Esophagus squamous epithelium (tissue), 4 donors: ENCODE measurements around the gene SLC4A1.

Experiments used
- POLR2A ChIP-seq, 4 donors: fragments of 450-650 bp; IDR thresholded peaks; one replicate each; pipeline ENCODE4 v1.6.1; 2017; ENCODE audit warnings: antibody characterized with exemption in 4 of 4, mild to moderate bottlenecking in 4 of 4, moderate library complexity in 3 of 4
- TF ChIP-seq, protein P1 (sequence below), 6 experiments: fragments of 450-650 bp in 4 of 6; fragments of 200-600 bp in 2 of 6; sonication (generic) in 2 of 6; IDR thresholded peaks; one replicate each; pipeline ENCODE4 v1.5.1; 2016 to 2019; ENCODE audit warnings: antibody characterized with exemption in 6 of 6, mild to moderate bottlenecking in 4 of 6, moderate library complexity in 4 of 6

DNA sequence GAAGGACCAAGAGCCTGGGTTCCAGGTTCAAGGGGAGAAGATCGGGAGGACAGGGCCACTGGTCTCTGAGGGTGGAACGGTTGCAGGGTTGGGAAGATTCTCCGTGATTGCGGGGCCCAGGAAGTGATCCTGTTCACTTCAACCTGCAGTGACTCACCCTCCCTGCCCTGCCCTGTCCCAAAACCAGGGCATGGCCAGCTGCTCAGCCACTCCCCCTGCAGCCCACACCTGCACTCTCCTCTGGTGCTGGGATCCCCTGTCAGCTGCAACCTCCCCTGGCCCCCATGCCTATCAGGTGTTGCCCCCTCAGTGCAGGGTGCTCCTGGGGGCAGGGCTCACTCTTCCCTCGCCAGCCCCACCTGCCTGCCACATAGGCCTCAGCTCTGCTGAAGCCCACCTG is 41.5 kb upstream of the SLC4A1 start:
- TF ChIP-seq, protein P1, sequence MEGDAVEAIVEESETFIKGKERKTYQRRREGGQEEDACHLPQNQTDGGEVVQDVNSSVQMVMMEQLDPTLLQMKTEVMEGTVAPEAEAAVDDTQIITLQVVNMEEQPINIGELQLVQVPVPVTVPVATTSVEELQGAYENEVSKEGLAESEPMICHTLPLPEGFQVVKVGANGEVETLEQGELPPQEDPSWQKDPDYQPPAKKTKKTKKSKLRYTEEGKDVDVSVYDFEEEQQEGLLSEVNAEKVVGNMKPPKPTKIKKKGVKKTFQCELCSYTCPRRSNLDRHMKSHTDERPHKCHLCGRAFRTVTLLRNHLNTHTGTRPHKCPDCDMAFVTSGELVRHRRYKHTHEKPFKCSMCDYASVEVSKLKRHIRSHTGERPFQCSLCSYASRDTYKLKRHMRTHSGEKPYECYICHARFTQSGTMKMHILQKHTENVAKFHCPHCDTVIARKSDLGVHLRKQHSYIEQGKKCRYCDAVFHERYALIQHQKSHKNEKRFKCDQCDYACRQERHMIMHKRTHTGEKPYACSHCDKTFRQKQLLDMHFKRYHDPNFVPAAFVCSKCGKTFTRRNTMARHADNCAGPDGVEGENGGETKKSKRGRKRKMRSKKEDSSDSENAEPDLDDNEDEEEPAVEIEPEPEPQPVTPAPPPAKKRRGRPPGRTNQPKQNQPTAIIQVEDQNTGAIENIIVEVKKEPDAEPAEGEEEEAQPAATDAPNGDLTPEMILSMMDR (IDR thresholded peaks at IDR 0.05) = no peak
- TF ChIP-seq POLR2A (IDR thresholded peaks at IDR 0.05) = no peak
